Astrocyte (in vitro differentiated cells and primary cell): Measurements from ENCODE around the gene BOD1L2. TPM values are rescaled to one million over a fixed set of nuclear protein-coding genes. Genes with fewer than 3 reads are reported as not detected.

ENCODE experiments used
- DNase-seq: peaks from one replicate; pipeline ENCODE4 v3.0.0-alpha.2; 2010; ENCODE audit warnings: low read depth
- FAIRE-seq: peaks from 2 replicates; lab custom pipeline; 2011; peaks lifted over from hg19 to GRCh38; lab: Jason Lieb, UNC
- H2AFZ ChIP-seq: 2 replicates; pipeline ENCODE4 v1.6.0; 2012; ENCODE audit warnings: low read depth, low read length, inconsistent platforms
- H3K27ac ChIP-seq: 2 replicates; pipeline ENCODE4 v1.5.1; 2011; ENCODE audit warnings: low read depth, low read length, inconsistent platforms
- H3K27me3 ChIP-seq: 2 replicates; pipeline ENCODE4 v1.6.0; 2011; ENCODE audit warnings: low read length, inconsistent platforms; ENCODE audit not compliant: insufficient read depth
- H3K36me3 ChIP-seq: 2 replicates; pipeline ENCODE4 v1.5.1; 2011; ENCODE audit warnings: low read length, inconsistent platforms; ENCODE audit not compliant: insufficient read depth
- H3K4me1 ChIP-seq: 2 replicates; pipeline ENCODE4 v1.5.1; 2011; ENCODE audit warnings: low read length, inconsistent platforms; ENCODE audit not compliant: insufficient read depth
- H3K4me2 ChIP-seq: 2 replicates; pipeline ENCODE4 v1.6.0; 2012; ENCODE audit warnings: low read length, inconsistent platforms
- H3K4me3 ChIP-seq: 2 replicates; pipeline ENCODE4 v1.5.1; 2011; ENCODE audit warnings: low read depth, mild to moderate bottlenecking, low read length, inconsistent platforms; ENCODE audit not compliant: insufficient read depth
- H3K79me2 ChIP-seq: 2 replicates; pipeline ENCODE4 v1.6.0; 2012; ENCODE audit warnings: mild to moderate bottlenecking, low read length, inconsistent platforms; ENCODE audit not compliant: insufficient read depth
- H3K9ac ChIP-seq: 2 replicates; pipeline ENCODE4 v1.6.0; 2012; ENCODE audit warnings: mild to moderate bottlenecking, low read length, inconsistent platforms
- H3K9me3 ChIP-seq: 2 replicates; pipeline ENCODE4 v1.5.1; 2012; ENCODE audit warnings: low read depth, mild to moderate bottlenecking, low read length, inconsistent platforms; ENCODE audit not compliant: insufficient read depth
- H4K20me1 ChIP-seq: 2 replicates; pipeline ENCODE4 v1.6.0; 2012; ENCODE audit warnings: low read length, inconsistent platforms; ENCODE audit not compliant: insufficient read depth
- H3K27ac Mint-ChIP-seq: one replicate; pipeline ENCODE4 v1.8.0; 2021; ENCODE audit warnings: mild to moderate bottlenecking, mixed read lengths; ENCODE audit not compliant: unreplicated experiment
- H3K27me3 Mint-ChIP-seq: one replicate; pipeline ENCODE4 v1.8.0; 2021; ENCODE audit warnings: low read depth, mixed read lengths; ENCODE audit not compliant: unreplicated experiment
- H3K36me3 Mint-ChIP-seq: one replicate; pipeline ENCODE4 v1.8.0; 2021; ENCODE audit warnings: low read depth, mixed read lengths; ENCODE audit not compliant: unreplicated experiment
- H3K4me1 Mint-ChIP-seq: one replicate; pipeline ENCODE4 v1.8.0; 2021; ENCODE audit warnings: low read depth, mixed read lengths; ENCODE audit not compliant: unreplicated experiment
- H3K4me3 Mint-ChIP-seq: one replicate; pipeline ENCODE4 v1.8.0; 2021; ENCODE audit warnings: mild to moderate bottlenecking, moderate library complexity, mixed read lengths; ENCODE audit not compliant: unreplicated experiment
- H3K9me3 Mint-ChIP-seq: one replicate; pipeline ENCODE4 v1.8.0; 2021; ENCODE audit warnings: mild to moderate bottlenecking, mixed read lengths; ENCODE audit not compliant: unreplicated experiment
- CTCF ChIP-seq: IDR thresholded peaks from 2 replicates; pipeline ENCODE4 v1.5.1; 2011; ENCODE audit warnings: low read depth, mild to moderate bottlenecking, inconsistent platforms, low read length, moderate library complexity; ENCODE audit not compliant: insufficient read depth
- EZH2 ChIP-seq: IDR thresholded peaks from 2 replicates; pipeline ENCODE4 v1.6.1; 2012; ENCODE audit warnings: mild to moderate bottlenecking, low read length, inconsistent platforms; ENCODE audit not compliant: insufficient read depth
- total RNA-seq: library from RNA; stranded (reverse); gene quantifications from 2 replicates; pipeline ENCODE4 v1.2.1, GENCODE V29; 2021

The BOD1L2 gene
- total RNA-seq, 1 donor from 2014 or later = not detected

- H3K79me2 ChIP-seq = no peaks in the 10 kb centered on the region
- no peaks in the 10 kb centered on the region for H3K27me3 ChIP-seq
- no peak for DNase-seq
- no peaks in the 10 kb centered on the region for H4K20me1 ChIP-seq
- Mint-ChIP-seq H3K36me3 (no peaks in the 10 kb centered on the region), H3K27me3 (peaks cover 17% of the 10 kb centered on the region), H3K4me1 (no peaks in the 10 kb centered on the region), H3K9me3 (peaks cover 8% of the 10 kb centered on the region), H3K4me3 (no peak overlapping the region), H3K27ac (no peak overlapping the region)
- no peak for FAIRE-seq
- no peak overlapping the region for H3K4me3 ChIP-seq
- no peak for TF ChIP-seq EZH2
- no peak for TF ChIP-seq CTCF
- H3K4me1 ChIP-seq = no peaks in the 10 kb centered on the region
- H3K4me2 ChIP-seq = no peak overlapping the region
- H3K27ac ChIP-seq = no peak overlapping the region
- no peak overlapping the region for H2AFZ ChIP-seq
- no peak overlapping the region for H3K9ac ChIP-seq
- H3K36me3 ChIP-seq = no peaks in the 10 kb centered on the region
- H3K9me3 ChIP-seq = no peaks in the 10 kb centered on the region
Measured at GRCh38 chr18:57134618-57135135, 12.2 kb upstream of the BOD1L2 start.

GRCh38 chr18:57135699-57136098, 11.2 kb upstream of the BOD1L2 start:
- Histone ChIP-seq H3K27me3 (no peaks in the 10 kb centered on the region), H3K36me3 (no peaks in the 10 kb centered on the region), H3K79me2 (no peaks in the 10 kb centered on the region), H3K9me3 (peaks cover 1% of the 10 kb centered on the region), H3K4me2 (no peak overlapping the region), H3K27ac (no peak overlapping the region), H4K20me1 (no peaks in the 10 kb centered on the region), H3K9ac (no peak overlapping the region), H3K4me1 (no peaks in the 10 kb centered on the region), H2AFZ (no peak overlapping the region), H3K4me3 (no peak overlapping the region)
- Mint-ChIP-seq H3K27ac (no peak overlapping the region), H3K4me1 (no peaks in the 10 kb centered on the region), H3K4me3 (no peak overlapping the region), H3K9me3 (peaks cover 6% of the 10 kb centered on the region), H3K36me3 (no peaks in the 10 kb centered on the region), H3K27me3 (peaks cover 12% of the 10 kb centered on the region)
- TF ChIP-seq CTCF (no peak), EZH2 (no peak)
- FAIRE-seq = no peak
- DNase-seq = no peak

GRCh38 chr18:57137847-57138246, 9.0 kb upstream of the BOD1L2 start:
- H3K27me3 Mint-ChIP-seq = peaks cover 15% of the 10 kb centered on the region
- Histone ChIP-seq H3K4me3 (no peak overlapping the region), H3K27me3 (no peaks in the 10 kb centered on the region), H3K9me3 (peaks cover 3% of the 10 kb centered on the region), H3K4me1 (no peaks in the 10 kb centered on the region), H3K36me3 (no peaks in the 10 kb centered on the region), H3K27ac (no peak overlapping the region), H3K9ac (no peak overlapping the region), H2AFZ (no peak overlapping the region), H3K4me2 (no peak overlapping the region), H4K20me1 (no peaks in the 10 kb centered on the region), H3K79me2 (no peaks in the 10 kb centered on the region)
- peaks cover 8% of the 10 kb centered on the region for H3K9me3 Mint-ChIP-seq
- no peaks in the 10 kb centered on the region for H3K4me1 Mint-ChIP-seq
- no peak for TF ChIP-seq EZH2
- TF ChIP-seq CTCF = no peak
- no peak overlapping the region for H3K27ac Mint-ChIP-seq
- FAIRE-seq (no peak), DNase-seq (no peak)
- no peak overlapping the region for H3K4me3 Mint-ChIP-seq
- no peaks in the 10 kb centered on the region for H3K36me3 Mint-ChIP-seq
